Measurements from ENCODE around the gene DGKB. TPM values are rescaled to one million over a fixed set of nuclear protein-coding genes. Genes with fewer than 3 reads are reported as not detected.

The DGKB gene
- total RNA-seq, 3 donors from 2014 or later = not detected

DNA sequence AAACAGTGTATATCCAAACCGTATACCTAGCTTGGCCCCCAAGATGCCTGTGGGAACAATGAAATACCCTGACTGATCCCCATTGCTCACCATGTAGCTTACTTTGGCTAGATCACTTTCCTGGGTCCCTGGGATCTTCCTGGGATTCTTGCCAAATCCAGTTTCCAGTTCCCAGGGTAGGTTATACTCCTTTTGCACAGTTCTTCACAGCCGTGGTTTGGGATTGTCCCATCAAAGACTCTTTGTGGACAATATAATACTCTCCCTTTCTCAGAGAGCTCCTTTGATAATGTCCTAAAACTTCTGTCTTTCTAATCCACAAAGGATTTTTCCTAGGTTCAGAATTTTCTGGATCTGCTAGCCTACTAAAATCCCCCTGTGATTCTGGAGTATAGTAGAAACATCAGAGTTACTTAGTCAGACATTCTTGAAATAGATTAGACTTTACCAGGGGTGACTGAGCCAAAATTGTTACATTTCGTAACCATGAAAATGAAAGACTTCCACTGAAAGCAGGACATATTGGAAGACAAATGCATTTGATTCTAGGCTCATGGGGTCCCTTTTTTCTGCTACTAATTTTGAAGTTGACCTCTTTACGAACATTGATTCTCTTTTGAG lies 524.8 kb downstream of the DGKB start:
- Mint-ChIP-seq H3K4me3 (no peak overlapping the region), H3K36me3 (ENCODE audit: insufficient read depth) (no peaks in the 10 kb centered on the region), H3K9me3 (peaks cover 6% of the 10 kb centered on the region), H3K4me1 (ENCODE audit: low read depth) (no peaks in the 10 kb centered on the region), H3K27me3 (ENCODE audit: low read depth) (peaks cover 2% of the 10 kb centered on the region)
- ATAC-seq = no peak
- DNase-seq = no peak

- Mint-ChIP-seq H3K9me3 (peaks cover 6% of the 10 kb centered on the region), H3K4me3 (no peak overlapping the region), H3K27me3 (ENCODE audit: low read depth) (peaks cover 2% of the 10 kb centered on the region), H3K36me3 (ENCODE audit: insufficient read depth) (no peaks in the 10 kb centered on the region), H3K4me1 (ENCODE audit: low read depth) (no peaks in the 10 kb centered on the region)
- ATAC-seq (no peak), DNase-seq (no peak)
Measured at GRCh38 chr7:14376711-14377110, 525.8 kb downstream of the DGKB start.

DNA sequence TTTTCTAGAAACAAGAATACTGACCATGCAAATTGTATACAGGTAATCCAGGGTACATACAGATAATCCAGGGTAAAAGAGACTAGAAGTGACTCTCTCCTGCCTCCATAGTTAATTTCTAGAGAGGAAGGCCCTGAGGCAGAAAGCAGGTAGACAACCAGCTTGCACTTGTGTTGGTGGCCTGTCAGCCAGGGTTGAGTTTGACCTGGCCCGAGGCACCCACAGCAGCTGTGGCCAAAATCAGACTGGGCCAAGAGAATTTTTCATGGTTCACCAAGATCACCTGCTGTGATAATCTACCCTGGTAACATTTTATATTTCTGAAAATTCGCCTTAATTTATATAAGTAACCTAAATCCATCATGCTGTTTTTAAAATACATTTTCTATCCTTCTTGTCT lies 526.6 kb downstream of the DGKB start:
- Mint-ChIP-seq H3K4me3 (no peak overlapping the region), H3K27me3 (ENCODE audit: low read depth) (peaks cover 2% of the 10 kb centered on the region), H3K36me3 (ENCODE audit: insufficient read depth) (no peaks in the 10 kb centered on the region), H3K9me3 (peaks cover 6% of the 10 kb centered on the region), H3K4me1 (ENCODE audit: low read depth) (no peaks in the 10 kb centered on the region)
- ATAC-seq (no peak), DNase-seq (no peak)

DNA sequence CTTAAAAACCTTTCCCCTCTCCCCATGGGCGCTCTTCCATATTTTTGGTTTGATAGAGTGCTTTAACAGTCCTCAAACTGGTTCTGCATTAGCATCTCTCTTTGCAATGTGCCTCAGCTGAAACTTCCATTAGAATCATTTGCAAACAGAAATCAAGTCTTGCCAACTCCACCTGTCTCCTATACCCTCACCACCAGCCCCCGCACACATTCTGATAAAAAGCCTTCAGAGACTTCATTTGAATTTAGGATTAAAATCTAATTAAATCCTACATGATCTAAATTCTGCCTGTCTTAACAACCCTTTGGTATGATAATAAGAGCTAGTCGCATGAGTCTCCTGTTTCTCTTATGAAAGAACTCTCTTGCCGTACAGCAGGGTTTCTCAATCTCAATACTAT lies 528.2 kb downstream of the DGKB start:
- Mint-ChIP-seq H3K4me3 (no peak overlapping the region), H3K4me1 (ENCODE audit: low read depth) (no peaks in the 10 kb centered on the region), H3K9me3 (peaks cover 6% of the 10 kb centered on the region), H3K36me3 (ENCODE audit: insufficient read depth) (no peaks in the 10 kb centered on the region), H3K27me3 (ENCODE audit: low read depth) (peaks cover 2% of the 10 kb centered on the region)
- ATAC-seq (no peak), DNase-seq (no peak)

GRCh38 chr7:14368285-14368684 lies 534.3 kb downstream of the DGKB start:
- Mint-ChIP-seq H3K4me3 (no peak overlapping the region), H3K9me3 (no peaks in the 10 kb centered on the region), H3K4me1 (ENCODE audit: low read depth) (no peaks in the 10 kb centered on the region), H3K36me3 (ENCODE audit: insufficient read depth) (no peaks in the 10 kb centered on the region), H3K27me3 (ENCODE audit: low read depth) (no peaks in the 10 kb centered on the region)
- ATAC-seq (no peak), DNase-seq (no peak)

GRCh38 chr7:14351167-14351566 lies 551.4 kb downstream of the DGKB start:
- no peaks in the 10 kb centered on the region for H3K9me3 Mint-ChIP-seq

DNA sequence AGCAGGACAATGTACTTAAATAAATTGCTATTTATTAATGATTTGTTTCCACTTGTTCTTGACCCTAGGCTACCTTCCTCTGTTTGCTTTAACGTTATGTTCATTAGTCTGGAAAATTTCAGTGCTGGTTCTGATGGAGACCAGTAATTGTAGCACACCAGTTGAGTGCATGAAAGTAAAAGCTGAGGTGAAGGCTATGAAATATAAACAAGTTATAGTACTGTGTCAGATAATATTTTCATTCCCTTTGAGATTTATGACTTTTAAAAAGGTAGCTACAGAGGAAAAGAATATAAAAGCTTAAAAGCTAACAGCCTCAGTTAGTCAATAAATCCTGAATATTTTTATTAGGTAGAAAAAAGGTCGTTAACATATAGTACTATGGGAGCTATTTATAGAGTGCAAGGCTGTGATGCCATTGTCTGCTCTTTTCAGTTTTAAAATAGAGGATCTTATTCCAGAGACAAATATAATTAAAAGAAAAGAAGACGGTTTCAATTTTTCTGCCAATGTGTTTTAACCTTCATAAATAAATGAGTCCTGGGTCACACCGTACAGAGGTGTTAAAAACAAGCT lies 561.3 kb downstream of the DGKB start:
- DNase-seq (no peak), ATAC-seq (no peak)
- H3K9me3 Mint-ChIP-seq = peaks cover 4% of the 10 kb centered on the region
- H3K4me3 Mint-ChIP-seq = no peak overlapping the region
- H3K36me3 Mint-ChIP-seq (ENCODE audit: insufficient read depth) = no peaks in the 10 kb centered on the region
- peaks cover 2% of the 10 kb centered on the region for H3K27me3 Mint-ChIP-seq (ENCODE audit: low read depth)
- no peaks in the 10 kb centered on the region for H3K4me1 Mint-ChIP-seq (ENCODE audit: low read depth)

More at GRCh38 chr7:14351167-14351566, 551.4 kb downstream of the DGKB start:
- H3K36me3 Mint-ChIP-seq (ENCODE audit: insufficient read depth) = no peaks in the 10 kb centered on the region
- DNase-seq (no peak), ATAC-seq (no peak)
- H3K4me1 Mint-ChIP-seq (ENCODE audit: low read depth) = no peaks in the 10 kb centered on the region
- H3K27me3 Mint-ChIP-seq (ENCODE audit: low read depth) = no peaks in the 10 kb centered on the region
- H3K4me3 Mint-ChIP-seq = no peak overlapping the region

GRCh38 chr7:14340393-14341074 lies 562.0 kb downstream of the DGKB start:
- H3K9me3 Mint-ChIP-seq = peaks cover 5% of the 10 kb centered on the region
- peaks cover 2% of the 10 kb centered on the region for H3K27me3 Mint-ChIP-seq (ENCODE audit: low read depth)
- no peaks in the 10 kb centered on the region for H3K36me3 Mint-ChIP-seq (ENCODE audit: insufficient read depth)
- no peaks in the 10 kb centered on the region for H3K4me1 Mint-ChIP-seq (ENCODE audit: low read depth)
- no peak overlapping the region for H3K4me3 Mint-ChIP-seq
- DNase-seq (no peak), ATAC-seq (no peak)

GRCh38 chr7:14339861-14340260 lies 562.7 kb downstream of the DGKB start:
- DNase-seq (no peak), ATAC-seq (no peak)
- H3K4me3 Mint-ChIP-seq = no peak overlapping the region
- peaks cover 5% of the 10 kb centered on the region for H3K9me3 Mint-ChIP-seq
- peaks cover 2% of the 10 kb centered on the region for H3K27me3 Mint-ChIP-seq (ENCODE audit: low read depth)
- H3K36me3 Mint-ChIP-seq (ENCODE audit: insufficient read depth) = no peaks in the 10 kb centered on the region
- no peaks in the 10 kb centered on the region for H3K4me1 Mint-ChIP-seq (ENCODE audit: low read depth)

DNA sequence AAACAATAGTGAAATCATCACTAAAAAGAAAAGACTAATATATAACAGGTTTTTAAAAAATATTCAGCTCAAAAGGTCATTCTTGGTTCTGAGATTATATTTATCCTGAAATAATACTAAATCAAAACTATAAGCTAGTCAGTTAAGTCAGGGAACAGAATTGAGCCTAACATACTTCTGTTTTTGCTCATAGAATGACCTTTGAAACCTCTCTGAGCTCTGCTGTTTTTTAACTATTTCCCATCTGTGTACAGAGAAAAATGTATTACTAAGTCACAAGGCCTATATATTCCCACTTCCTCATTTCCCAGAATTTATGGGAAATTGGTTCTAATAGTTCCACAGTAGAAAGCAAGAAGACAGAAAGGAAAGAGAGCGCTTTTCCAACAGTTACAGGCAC lies 566.3 kb downstream of the DGKB start:
- H3K4me3 Mint-ChIP-seq = no peak overlapping the region
- H3K4me1 Mint-ChIP-seq (ENCODE audit: low read depth) = no peaks in the 10 kb centered on the region
- peaks cover 5% of the 10 kb centered on the region for H3K9me3 Mint-ChIP-seq
- DNase-seq (no peak), ATAC-seq (no peak)
- peaks cover 2% of the 10 kb centered on the region for H3K27me3 Mint-ChIP-seq (ENCODE audit: low read depth)
- H3K36me3 Mint-ChIP-seq (ENCODE audit: insufficient read depth) = no peaks in the 10 kb centered on the region

DNA sequence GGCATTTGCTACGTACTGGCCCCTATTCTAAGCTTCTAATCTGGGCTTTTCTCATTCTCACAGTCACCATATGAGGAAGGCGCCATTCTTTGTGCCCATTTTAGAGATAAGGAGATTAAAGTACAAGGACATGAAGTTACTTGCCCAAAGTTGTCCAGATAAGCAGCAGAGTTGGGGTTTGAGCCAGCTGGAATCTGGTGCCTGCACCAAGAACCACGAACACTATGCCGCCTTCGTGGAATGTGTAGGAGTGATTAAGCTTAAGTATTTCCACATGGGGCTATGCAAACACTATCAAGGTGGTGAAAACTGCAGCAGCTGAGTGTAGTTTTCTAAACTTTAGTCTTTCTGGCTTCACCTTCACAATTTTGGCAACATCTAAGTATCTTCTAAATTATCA lies 570.4 kb downstream of the DGKB start:
- Mint-ChIP-seq H3K36me3 (ENCODE audit: insufficient read depth) (no peaks in the 10 kb centered on the region), H3K9me3 (peaks cover 5% of the 10 kb centered on the region), H3K27me3 (ENCODE audit: low read depth) (peaks cover 2% of the 10 kb centered on the region), H3K4me1 (ENCODE audit: low read depth) (no peaks in the 10 kb centered on the region), H3K4me3 (no peak overlapping the region)
- no peak for ATAC-seq
- no peak for DNase-seq

DNA sequence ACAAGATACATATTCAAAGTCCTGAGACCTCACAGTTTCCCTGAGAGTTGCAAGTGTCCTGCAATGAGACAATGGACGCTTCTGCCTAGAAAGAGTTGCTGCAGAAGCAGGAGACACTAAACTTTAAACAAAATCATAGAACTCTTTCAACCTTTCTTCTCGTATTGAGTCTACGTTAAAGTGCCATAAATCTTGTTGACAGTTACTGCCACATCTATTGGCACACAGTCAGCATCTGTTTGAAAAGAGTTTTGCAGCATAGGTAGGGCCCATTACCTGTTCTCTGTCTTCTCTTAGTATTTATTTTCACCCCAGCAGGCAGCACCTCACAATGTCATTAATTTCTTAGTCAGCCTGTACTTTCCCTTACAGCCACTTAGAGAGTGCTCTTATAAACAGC lies 577.8 kb downstream of the DGKB start:
- Mint-ChIP-seq H3K36me3 (ENCODE audit: insufficient read depth) (no peaks in the 10 kb centered on the region), H3K9me3 (peaks cover 8% of the 10 kb centered on the region), H3K4me1 (ENCODE audit: low read depth) (no peaks in the 10 kb centered on the region), H3K4me3 (no peak overlapping the region), H3K27me3 (ENCODE audit: low read depth) (no peaks in the 10 kb centered on the region)
- no peak for DNase-seq
- no peak for ATAC-seq

GRCh38 chr7:14322724-14323123 lies 579.8 kb downstream of the DGKB start:
- ATAC-seq = no peak
- H3K4me1 Mint-ChIP-seq (ENCODE audit: low read depth) = no peaks in the 10 kb centered on the region
- DNase-seq = no peak
- peaks cover 8% of the 10 kb centered on the region for H3K9me3 Mint-ChIP-seq
- no peaks in the 10 kb centered on the region for H3K27me3 Mint-ChIP-seq (ENCODE audit: low read depth)
- no peaks in the 10 kb centered on the region for H3K36me3 Mint-ChIP-seq (ENCODE audit: insufficient read depth)
- no peak overlapping the region for H3K4me3 Mint-ChIP-seq

GRCh38 chr7:14321947-14322346 lies 580.6 kb downstream of the DGKB start:
- ATAC-seq = no peak
- DNase-seq = no peak
- Mint-ChIP-seq H3K4me1 (ENCODE audit: low read depth) (no peaks in the 10 kb centered on the region), H3K36me3 (ENCODE audit: insufficient read depth) (no peaks in the 10 kb centered on the region), H3K9me3 (peaks cover 8% of the 10 kb centered on the region), H3K27me3 (ENCODE audit: low read depth) (no peaks in the 10 kb centered on the region), H3K4me3 (no peak overlapping the region)

GRCh38 chr7:14309432-14309831 lies 593.1 kb downstream of the DGKB start:
- H3K4me1 Mint-ChIP-seq (ENCODE audit: low read depth) = no peaks in the 10 kb centered on the region
- DNase-seq (no peak), ATAC-seq (no peak)
- no peaks in the 10 kb centered on the region for H3K9me3 Mint-ChIP-seq
- H3K27me3 Mint-ChIP-seq (ENCODE audit: low read depth) = no peaks in the 10 kb centered on the region
- H3K36me3 Mint-ChIP-seq (ENCODE audit: insufficient read depth) = no peaks in the 10 kb centered on the region
- no peak overlapping the region for H3K4me3 Mint-ChIP-seq
